Neural crest cell (in vitro differentiated cells): ENCODE results near the gene NKAIN2. TPM values are rescaled to one million over a fixed set of nuclear protein-coding genes. Genes with fewer than 3 reads are reported as not detected.

Experiments used
- DNase-seq: peaks from one replicate; pipeline ENCODE4 v3.0.0; 2021; ENCODE audit warnings: low read depth, mixed read lengths, low spot score
- H3K27ac Mint-ChIP-seq: one replicate; pipeline ENCODE4 v1.8.0; 2021; ENCODE audit warnings: mild to moderate bottlenecking, mixed read lengths; ENCODE audit not compliant: unreplicated experiment
- H3K27me3 Mint-ChIP-seq: 2 replicates; pipeline ENCODE4 v1.8.0; 2021; ENCODE audit warnings: low read depth, mild to moderate bottlenecking, mixed read lengths
- H3K36me3 Mint-ChIP-seq: 2 replicates; pipeline ENCODE4 v1.8.0; 2021; ENCODE audit warnings: low read depth, mild to moderate bottlenecking, mixed read lengths
- H3K4me1 Mint-ChIP-seq: 2 replicates; pipeline ENCODE4 v1.8.0; 2021; ENCODE audit warnings: mixed read lengths
- H3K4me3 Mint-ChIP-seq: one replicate; pipeline ENCODE4 v1.8.0; 2021; ENCODE audit warnings: mild to moderate bottlenecking, mixed read lengths
- H3K9me3 Mint-ChIP-seq: 2 replicates; pipeline ENCODE4 v1.8.0; 2021; ENCODE audit warnings: mixed read lengths
- CTCF ChIP-seq: fragments of 200-600 bp; sonication (generic); conservative IDR thresholded peaks from 2 replicates; pipeline ENCODE4 v1.5.0; 2021; ENCODE audit warnings: antibody characterized with exemption, mild to moderate bottlenecking
- total RNA-seq: library from RNA; stranded (reverse); gene quantifications from 2 replicates; pipeline ENCODE4 v1.2.1, GENCODE V29; 2021

Gene NKAIN2
- total RNA-seq, 1 donor from 2014 or later, result 1.1 TPM

GRCh38 chr6:123844011-123844410, 40.3 kb downstream of the NKAIN2 start:
- DNase-seq, result no peak
- H3K27me3 Mint-ChIP-seq, result no peaks in the 10 kb centered on the region
- no peaks in the 10 kb centered on the region for H3K36me3 Mint-ChIP-seq
- no peaks in the 10 kb centered on the region for H3K4me1 Mint-ChIP-seq
- H3K27ac Mint-ChIP-seq, result no peak overlapping the region
- TF ChIP-seq CTCF, result no peak
- no peaks in the 10 kb centered on the region for H3K9me3 Mint-ChIP-seq
- H3K4me3 Mint-ChIP-seq, result no peak overlapping the region

GRCh38 chr6:123848347-123848746, 44.7 kb downstream of the NKAIN2 start:
- no peak for TF ChIP-seq CTCF

GRCh38 chr6:123849406-123849805, 45.7 kb downstream of the NKAIN2 start:
- no peak overlapping the region for H3K4me3 Mint-ChIP-seq
- no peaks in the 10 kb centered on the region for H3K27me3 Mint-ChIP-seq
- no peaks in the 10 kb centered on the region for H3K4me1 Mint-ChIP-seq
- no peak for TF ChIP-seq CTCF
- H3K9me3 Mint-ChIP-seq, result no peaks in the 10 kb centered on the region
- H3K27ac Mint-ChIP-seq, result no peak overlapping the region
- H3K36me3 Mint-ChIP-seq, result no peaks in the 10 kb centered on the region
- no peak for DNase-seq

More at GRCh38 chr6:123848347-123848746, 44.7 kb downstream of the NKAIN2 start:
- no peak for DNase-seq
- no peak overlapping the region for H3K27ac Mint-ChIP-seq
- H3K9me3 Mint-ChIP-seq, result no peaks in the 10 kb centered on the region
- no peak overlapping the region for H3K4me3 Mint-ChIP-seq
- no peaks in the 10 kb centered on the region for H3K4me1 Mint-ChIP-seq
- no peaks in the 10 kb centered on the region for H3K27me3 Mint-ChIP-seq
- no peaks in the 10 kb centered on the region for H3K36me3 Mint-ChIP-seq

GRCh38 chr6:123850555-123850954, 46.9 kb downstream of the NKAIN2 start:
- Mint-ChIP-seq H3K36me3 (no peaks in the 10 kb centered on the region), H3K27me3 (no peaks in the 10 kb centered on the region), H3K9me3 (no peaks in the 10 kb centered on the region), H3K27ac (no peak overlapping the region), H3K4me1 (no peaks in the 10 kb centered on the region), H3K4me3 (no peak overlapping the region)
- no peak for TF ChIP-seq CTCF
- DNase-seq, result no peak

- H3K9me3 Mint-ChIP-seq, result no peaks in the 10 kb centered on the region
- H3K4me1 Mint-ChIP-seq, result no peaks in the 10 kb centered on the region
- no peaks in the 10 kb centered on the region for H3K36me3 Mint-ChIP-seq
- H3K27ac Mint-ChIP-seq, result no peak overlapping the region
- DNase-seq, result no peak
- H3K27me3 Mint-ChIP-seq, result no peaks in the 10 kb centered on the region
- no peak for TF ChIP-seq CTCF
- H3K4me3 Mint-ChIP-seq, result no peak overlapping the region
These were observed 50.5 kb downstream of the NKAIN2 start for GRCh38 chr6:123854201-123854600.

DNA sequence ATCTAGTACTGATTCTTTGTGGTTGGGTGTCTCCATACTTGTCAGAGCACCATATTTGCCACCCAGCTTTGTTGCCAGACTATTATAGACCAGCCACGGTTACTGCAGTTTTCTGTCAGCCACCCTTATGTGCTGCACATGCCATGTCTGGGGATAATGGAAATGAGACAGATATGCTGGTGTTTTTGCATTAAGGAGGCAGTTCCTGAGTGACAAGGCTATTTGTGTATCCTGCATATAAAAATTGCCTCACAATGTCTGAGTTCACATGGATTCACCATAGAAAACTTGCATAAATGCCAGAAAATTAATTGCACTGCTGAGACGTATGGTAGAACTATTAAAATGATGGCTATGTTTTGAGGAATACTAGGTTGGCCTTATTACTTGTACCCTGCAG, 51.8 kb downstream of the NKAIN2 start:
- DNase-seq, result no peak
- Mint-ChIP-seq H3K27ac (no peak overlapping the region), H3K4me1 (no peaks in the 10 kb centered on the region), H3K9me3 (no peaks in the 10 kb centered on the region), H3K4me3 (no peak overlapping the region), H3K36me3 (no peaks in the 10 kb centered on the region), H3K27me3 (no peaks in the 10 kb centered on the region)
- no peak for TF ChIP-seq CTCF
